Progenitor cell of endocrine pancreas (in vitro differentiated cells): Measurements from ENCODE around the gene COP1. TPM values are rescaled to one million over a fixed set of nuclear protein-coding genes. Genes with fewer than 3 reads are reported as not detected.

Experiments
- DNase-seq: peaks from one replicate; pipeline ENCODE4 v3.0.0; 2021; ENCODE audit warnings: low spot score; ENCODE audit not compliant: unreplicated experiment
- H3K27ac Mint-ChIP-seq: 2 replicates; pipeline ENCODE4 v1.8.0; 2021; ENCODE audit warnings: mild to moderate bottlenecking, moderate library complexity, mixed read lengths
- H3K27me3 Mint-ChIP-seq: 2 replicates; pipeline ENCODE4 v1.8.0; 2021; ENCODE audit warnings: mixed read lengths
- H3K36me3 Mint-ChIP-seq: 2 replicates; pipeline ENCODE4 v1.8.0; 2022; ENCODE audit warnings: mixed read lengths; ENCODE audit not compliant: insufficient read depth
- H3K4me1 Mint-ChIP-seq: 2 replicates; pipeline ENCODE4 v1.8.0; 2021; ENCODE audit warnings: low read depth, mixed read lengths
- H3K4me3 Mint-ChIP-seq: 2 replicates; pipeline ENCODE4 v1.8.0; 2021; ENCODE audit warnings: low read depth, mild to moderate bottlenecking, moderate library complexity, mixed read lengths
- H3K9me3 Mint-ChIP-seq: 2 replicates; pipeline ENCODE4 v1.8.0; 2021; ENCODE audit warnings: low read depth, mixed read lengths
- total RNA-seq: library from RNA; stranded (reverse); gene quantifications from 2 replicates; pipeline ENCODE4 v1.2.1, GENCODE V29; 2021
- TF ChIP-seq, protein P1 (sequence below): fragments of 200-600 bp; sonication (generic); IDR thresholded peaks from one replicate; pipeline ENCODE4 v1.5.0; 2021; ENCODE audit warnings: antibody characterized with exemption, mild to moderate bottlenecking; ENCODE audit not compliant: unreplicated experiment

COP1 gene
- total RNA-seq, 1 donor from 2014 or later: 58.1 TPM

- Mint-ChIP-seq H3K9me3 (peaks cover 28% of the 10 kb centered on the region), H3K27me3 (no peaks in the 10 kb centered on the region), H3K4me1 (peaks cover 22% of the 10 kb centered on the region), H3K36me3 (peaks cover 52% of the 10 kb centered on the region), H3K27ac (peak overlapping the region; percentile 39), H3K4me3 (no peak overlapping the region)
- TF ChIP-seq, protein P1, sequence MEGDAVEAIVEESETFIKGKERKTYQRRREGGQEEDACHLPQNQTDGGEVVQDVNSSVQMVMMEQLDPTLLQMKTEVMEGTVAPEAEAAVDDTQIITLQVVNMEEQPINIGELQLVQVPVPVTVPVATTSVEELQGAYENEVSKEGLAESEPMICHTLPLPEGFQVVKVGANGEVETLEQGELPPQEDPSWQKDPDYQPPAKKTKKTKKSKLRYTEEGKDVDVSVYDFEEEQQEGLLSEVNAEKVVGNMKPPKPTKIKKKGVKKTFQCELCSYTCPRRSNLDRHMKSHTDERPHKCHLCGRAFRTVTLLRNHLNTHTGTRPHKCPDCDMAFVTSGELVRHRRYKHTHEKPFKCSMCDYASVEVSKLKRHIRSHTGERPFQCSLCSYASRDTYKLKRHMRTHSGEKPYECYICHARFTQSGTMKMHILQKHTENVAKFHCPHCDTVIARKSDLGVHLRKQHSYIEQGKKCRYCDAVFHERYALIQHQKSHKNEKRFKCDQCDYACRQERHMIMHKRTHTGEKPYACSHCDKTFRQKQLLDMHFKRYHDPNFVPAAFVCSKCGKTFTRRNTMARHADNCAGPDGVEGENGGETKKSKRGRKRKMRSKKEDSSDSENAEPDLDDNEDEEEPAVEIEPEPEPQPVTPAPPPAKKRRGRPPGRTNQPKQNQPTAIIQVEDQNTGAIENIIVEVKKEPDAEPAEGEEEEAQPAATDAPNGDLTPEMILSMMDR: no peak
- no peak for DNase-seq
These were observed 49.1 kb downstream of the COP1 start for GRCh38 chr1:176157995-176158394.

DNA sequence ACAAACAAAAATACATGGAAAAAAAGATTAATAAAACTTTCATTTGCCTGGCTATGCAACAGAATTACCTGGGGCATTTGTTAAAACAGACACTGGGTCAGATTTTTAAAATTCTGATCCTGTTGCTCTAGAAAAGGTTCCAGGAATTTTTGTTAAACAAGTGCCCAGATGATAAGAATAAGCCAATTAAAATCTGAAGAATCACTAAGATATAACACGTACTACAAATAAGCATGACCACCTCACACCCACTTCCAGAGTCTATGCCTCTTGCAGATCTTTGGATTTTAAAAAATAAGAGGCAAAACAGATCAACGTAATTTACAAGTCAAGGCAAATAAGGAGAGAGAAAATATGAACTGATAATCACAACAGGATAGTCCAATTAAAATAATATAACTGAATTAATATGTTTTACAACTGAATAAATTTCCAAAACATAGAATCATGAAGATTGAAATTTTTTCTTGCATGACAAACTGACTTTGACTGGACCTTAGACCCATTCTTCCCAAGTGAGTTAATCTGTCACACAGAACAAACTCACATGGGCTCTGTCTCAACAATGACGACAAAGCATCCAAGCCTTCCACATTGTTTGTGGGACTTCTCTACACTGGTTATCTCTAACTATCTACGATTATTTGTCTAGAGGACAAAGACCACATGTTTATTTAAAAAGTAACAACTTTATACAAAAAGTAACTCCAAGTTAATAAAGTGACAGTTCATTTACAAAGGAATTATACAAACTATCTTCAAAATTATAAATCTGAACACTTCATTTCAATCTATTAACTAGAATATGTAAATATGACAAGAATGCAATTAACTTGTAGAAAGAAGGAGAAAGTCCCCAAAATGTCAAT is 56.9 kb downstream of the COP1 start:
- Mint-ChIP-seq H3K4me1 (peaks cover 34% of the 10 kb centered on the region), H3K4me3 (peak overlapping the region; percentile 19), H3K9me3 (peaks cover 12% of the 10 kb centered on the region), H3K27ac (peak overlapping the region; percentile 82), H3K27me3 (no peaks in the 10 kb centered on the region), H3K36me3 (peaks cover 36% of the 10 kb centered on the region)
- no peak for DNase-seq
- TF ChIP-seq, protein P1: no peak

DNA sequence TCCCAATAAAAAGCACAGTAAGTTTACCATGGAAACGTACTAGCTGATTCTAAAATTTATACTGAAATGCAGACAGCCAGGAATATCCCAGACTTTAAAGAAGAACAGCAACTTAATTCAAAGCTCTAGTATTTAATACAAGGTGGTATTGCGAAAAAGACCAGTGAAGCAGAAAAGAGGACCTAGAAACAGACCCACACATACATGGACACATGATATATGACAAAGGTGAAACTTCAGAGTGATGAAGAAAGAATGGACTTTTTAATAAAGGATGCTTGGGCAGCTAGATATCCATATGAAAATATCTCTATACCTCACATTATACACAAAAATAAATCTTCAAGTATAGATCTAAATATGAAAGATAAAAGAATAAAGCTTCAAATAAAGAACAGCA is 62.6 kb downstream of the COP1 start:
- Mint-ChIP-seq H3K27me3 (no peaks in the 10 kb centered on the region), H3K9me3 (peaks cover 15% of the 10 kb centered on the region), H3K4me3 (no peak overlapping the region), H3K27ac (peak overlapping the region; percentile 65), H3K36me3 (peaks cover 38% of the 10 kb centered on the region), H3K4me1 (peaks cover 9% of the 10 kb centered on the region)
- no peak for DNase-seq
- TF ChIP-seq, protein P1: no peak

DNA sequence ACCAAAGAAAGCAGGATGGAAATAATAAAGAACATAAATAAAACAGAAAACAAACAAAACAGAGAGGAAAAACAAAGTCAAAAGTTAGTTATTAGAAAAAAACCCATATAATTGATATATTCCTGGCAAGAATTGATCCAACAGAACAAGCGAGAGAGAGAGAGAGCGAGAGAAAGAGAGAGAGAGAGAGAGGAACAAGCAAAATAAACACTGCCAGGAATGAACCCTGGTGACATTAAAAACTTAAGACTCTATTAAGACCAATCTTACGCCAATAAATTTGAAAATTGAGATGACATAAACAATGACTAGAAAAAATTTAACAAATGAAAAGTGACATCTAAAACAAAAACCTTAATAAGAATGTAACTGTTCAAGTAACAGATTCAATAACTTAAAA is 64.1 kb downstream of the COP1 start:
- no peak overlapping the region for H3K27ac Mint-ChIP-seq

GRCh38 chr1:176141449-176141848 is 65.6 kb downstream of the COP1 start:
- H3K4me1 Mint-ChIP-seq: peaks cover 15% of the 10 kb centered on the region
- TF ChIP-seq, protein P1: no peak
- H3K27me3 Mint-ChIP-seq: no peaks in the 10 kb centered on the region
- DNase-seq: no peak
- no peak overlapping the region for H3K27ac Mint-ChIP-seq
- H3K36me3 Mint-ChIP-seq: peaks cover 26% of the 10 kb centered on the region
- peaks cover 15% of the 10 kb centered on the region for H3K9me3 Mint-ChIP-seq
- no peak overlapping the region for H3K4me3 Mint-ChIP-seq

More for the DNA sequence above, 64.1 kb downstream of the COP1 start:
- Mint-ChIP-seq H3K9me3 (peaks cover 15% of the 10 kb centered on the region), H3K4me1 (peaks cover 10% of the 10 kb centered on the region), H3K36me3 (peaks cover 38% of the 10 kb centered on the region), H3K27me3 (no peaks in the 10 kb centered on the region), H3K4me3 (no peak overlapping the region)
- TF ChIP-seq, protein P1: no peak
- no peak for DNase-seq
